ENCODE results near the gene BRD3OS.

GRCh38 chr9:133997584-133997983, 27.7 kb upstream of the BRD3OS start:
- no peak for TF ChIP-seq CTCF (IDR thresholded peaks at IDR 0.05; ENCODE audit: borderline replicate concordance, extremely low read depth, low read length, poor library complexity, severe bottlenecking)
- TF ChIP-seq EZH2 (IDR thresholded peaks at IDR 0.05; ENCODE audit: borderline replicate concordance, low read depth, low read length, severe bottlenecking) = no peak
